H9 (cell line): Measurements from ENCODE around the gene SCFD2. TPM values are rescaled to one million over a fixed set of nuclear protein-coding genes. Genes with fewer than 3 reads are reported as not detected.

Experiments used
- DNase-seq: peaks from one replicate; pipeline ENCODE4 v3.0.0-alpha.2; 2017
- H2AFZ ChIP-seq: one replicate; pipeline ENCODE4 v1.6.1; 2013; ENCODE audit warnings: mild to moderate bottlenecking, low read length, control low read depth, moderate library complexity
- H2AK5ac ChIP-seq: 2 replicates; pipeline ENCODE4 v1.6.1; 2013; ENCODE audit warnings: low read length, control low read depth, mixed read lengths; ENCODE audit not compliant: insufficient read length
- H2BK120ac ChIP-seq: one replicate; pipeline ENCODE4 v1.6.1; 2013; ENCODE audit warnings: low read depth, mild to moderate bottlenecking, low read length, control low read depth, inconsistent platforms; ENCODE audit not compliant: poor library complexity, severe bottlenecking
- H2BK12ac ChIP-seq: 2 replicates; pipeline ENCODE4 v1.6.1; 2013; ENCODE audit warnings: low read length, control low read depth, mixed read lengths, low read depth; ENCODE audit not compliant: insufficient read length
- H2BK15ac ChIP-seq: 2 replicates; pipeline ENCODE4 v1.6.1; 2013; ENCODE audit warnings: low read depth, low read length, control low read depth
- H2BK20ac ChIP-seq: one replicate; pipeline ENCODE4 v1.6.1; 2013; ENCODE audit warnings: low read depth, mild to moderate bottlenecking, low read length, control low read depth, inconsistent platforms; ENCODE audit not compliant: poor library complexity, severe bottlenecking
- H2BK5ac ChIP-seq: 2 replicates; pipeline ENCODE4 v1.6.1; 2013; ENCODE audit warnings: low read length, control low read depth, mixed read lengths; ENCODE audit not compliant: insufficient read length
- H3K14ac ChIP-seq: 2 replicates; pipeline ENCODE4 v1.6.1; 2013; ENCODE audit warnings: low read length, control low read depth; ENCODE audit not compliant: insufficient read depth
- H3K18ac ChIP-seq: 2 replicates; pipeline ENCODE4 v1.6.1; 2013; ENCODE audit warnings: low read depth, mild to moderate bottlenecking, mixed read lengths, low read length, control low read depth; ENCODE audit not compliant: insufficient read length
- H3K23ac ChIP-seq: 2 replicates; pipeline ENCODE4 v1.6.1; 2013; ENCODE audit warnings: low read length, control low read depth, mixed read lengths, low read depth; ENCODE audit not compliant: insufficient read length
- H3K23me2 ChIP-seq: 2 replicates; pipeline ENCODE4 v1.6.1; 2013; ENCODE audit warnings: low read depth, mild to moderate bottlenecking, mixed read lengths, low read length, control low read depth; ENCODE audit not compliant: insufficient read length, poor library complexity, severe bottlenecking
- H3K27ac ChIP-seq: 2 replicates; pipeline ENCODE4 v1.5.1; 2013; ENCODE audit warnings: low read length, control low read depth, mixed read lengths, low read depth; ENCODE audit not compliant: insufficient read length
- H3K27me3 ChIP-seq: 2 replicates; pipeline ENCODE4 v1.6.1; 2013; ENCODE audit warnings: low read length, control low read depth, inconsistent platforms; ENCODE audit not compliant: insufficient read depth
- H3K4ac ChIP-seq: 2 replicates; pipeline ENCODE4 v1.6.1; 2013; ENCODE audit warnings: low read depth, mild to moderate bottlenecking, control low read depth, inconsistent platforms, low read length, moderate library complexity
- H3K4me1 ChIP-seq: 2 replicates; pipeline ENCODE4 v1.6.1; 2013; ENCODE audit warnings: low read length, control low read depth, inconsistent platforms; ENCODE audit not compliant: insufficient read depth
- H3K4me2 ChIP-seq: 2 replicates; pipeline ENCODE4 v1.6.1; 2013; ENCODE audit warnings: low read length, control low read depth, mixed read lengths; ENCODE audit not compliant: insufficient read length, insufficient read depth
- H3K56ac ChIP-seq: 2 replicates; pipeline ENCODE4 v1.6.1; 2013; ENCODE audit warnings: low read depth, mild to moderate bottlenecking, mixed read lengths, low read length, control low read depth; ENCODE audit not compliant: insufficient read length
- H3K79me1 ChIP-seq: 2 replicates; pipeline ENCODE4 v1.6.1; 2013; ENCODE audit warnings: low read depth, mild to moderate bottlenecking, moderate library complexity, low read length, control low read depth, inconsistent platforms; ENCODE audit not compliant: insufficient read depth, poor library complexity, severe bottlenecking
- H3K79me2 ChIP-seq: 2 replicates; pipeline ENCODE4 v1.6.1; 2013; ENCODE audit warnings: low read length, control low read depth, inconsistent platforms; ENCODE audit not compliant: insufficient read depth
- H3K9ac ChIP-seq: 2 replicates; pipeline ENCODE4 v1.6.1; 2013; ENCODE audit warnings: low read length, control low read depth, mixed read lengths; ENCODE audit not compliant: insufficient read length; ENCODE audit errors: extremely low read depth
- H3K9me3 ChIP-seq: one replicate; pipeline ENCODE4 v1.6.1; 2013; ENCODE audit warnings: low read depth, low read length, inconsistent platforms; ENCODE audit not compliant: control insufficient read depth
- H3T11ph ChIP-seq: one replicate; pipeline ENCODE4 v1.6.1; 2013; ENCODE audit warnings: mild to moderate bottlenecking, low read length, control low read depth, inconsistent platforms
- H4K20me1 ChIP-seq: one replicate; pipeline ENCODE4 v1.6.1; 2013; ENCODE audit not compliant: control insufficient read depth, insufficient read length, insufficient read depth
- H4K5ac ChIP-seq: 2 replicates; pipeline ENCODE4 v1.6.1; 2013; ENCODE audit warnings: low read depth, mild to moderate bottlenecking, mixed read lengths, low read length, control low read depth; ENCODE audit not compliant: insufficient read length
- H4K8ac ChIP-seq: replicated peaks from 2 replicates; pipeline ENCODE4 v1.6.1; 2013; ENCODE audit warnings: low read length, control low read depth, mixed read lengths, low read depth; ENCODE audit not compliant: insufficient read length
- H4K91ac ChIP-seq: 2 replicates; pipeline ENCODE4 v1.6.1; 2013; ENCODE audit warnings: low read depth, mild to moderate bottlenecking, moderate library complexity, mixed read lengths, low read length, control low read depth; ENCODE audit not compliant: insufficient read length
- H3K27ac Mint-ChIP-seq, 3 experiments: 2 replicates in 2 of 3; 3 replicates in 1 of 3; pipeline ENCODE4 v1.8.0; 2020 to 2021; ENCODE audit warnings: mixed read lengths in 3 of 3, mild to moderate bottlenecking in 1 of 3, moderate library complexity in 1 of 3
- H3K27me3 Mint-ChIP-seq: 2 replicates; pipeline ENCODE4 v1.8.0; 2021; ENCODE audit warnings: low read depth, mild to moderate bottlenecking, moderate library complexity, mixed read lengths
- H3K36me3 Mint-ChIP-seq, 3 experiments: 2 replicates in 2 of 3; 3 replicates in 1 of 3; pipeline ENCODE4 v1.8.0; 2020 to 2021; ENCODE audit warnings: low read depth in 3 of 3, mixed read lengths in 3 of 3; ENCODE audit not compliant: insufficient read depth in 1 of 3
- H3K4me1 Mint-ChIP-seq, 2 experiments: 2 replicates each; pipeline ENCODE4 v1.8.0; 2020; ENCODE audit warnings: mixed read lengths in 2 of 2
- H3K4me3 Mint-ChIP-seq, 2 experiments: 2 replicates in 1 of 2; 3 replicates in 1 of 2; pipeline ENCODE4 v1.8.0; 2020 to 2021; ENCODE audit warnings: mild to moderate bottlenecking in 2 of 2, mixed read lengths in 2 of 2, moderate library complexity in 1 of 2
- H3K9me3 Mint-ChIP-seq, 2 experiments: 2 replicates in 1 of 2; 3 replicates in 1 of 2; pipeline ENCODE4 v1.8.0; 2020; ENCODE audit warnings: mild to moderate bottlenecking in 2 of 2, mixed read lengths in 2 of 2, moderate library complexity in 1 of 2
- WGBS: extraction: QIAGEN DNeasy Blood & Tissue Kit; methylation state at CpG from one replicate; pipeline ENCODE4 v1.1.7; 2013; ENCODE audit warnings: missing lambda C conversion rate, low lambda C conversion rate, mixed read lengths; ENCODE audit not compliant: insufficient read length; ENCODE audit errors: extremely low coverage; 5-methylcytosine and 5-hydroxymethylcytosine counted together
- total RNA-seq: library from RNA; stranded (reverse); gene quantifications from 2 replicates; pipeline ENCODE4 v1.2.1, GENCODE V29; 2021
- TF ChIP-seq, protein P1 (sequence below): fragments of 200-600 bp; sonication (generic); conservative IDR thresholded peaks from 3 replicates; pipeline ENCODE4 v1.8.0; 2021; ENCODE audit warnings: antibody characterized with exemption, mild to moderate bottlenecking

SCFD2 gene
- total RNA-seq, 1 experiment from 2014 or later = 10.1 TPM

DNA sequence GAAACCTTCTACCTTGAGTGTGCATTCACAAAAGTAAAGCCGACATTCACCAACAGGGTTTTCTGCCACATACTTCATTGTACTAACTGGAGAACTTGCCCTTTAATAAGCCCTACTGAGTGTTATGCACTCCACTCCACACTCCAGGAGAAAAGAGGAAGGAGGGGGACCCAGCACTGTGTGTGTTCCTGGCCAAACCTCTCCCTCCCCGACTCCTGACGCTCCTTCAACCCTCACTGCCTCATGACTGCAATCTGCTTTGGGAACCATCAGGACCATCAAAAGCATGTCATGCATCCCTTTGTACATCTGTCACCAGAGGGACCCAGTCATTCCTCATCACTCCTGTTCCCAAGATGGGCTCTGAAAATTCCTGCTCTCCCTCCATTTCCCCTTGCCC lies 360.1 kb downstream of the SCFD2 start:
- no peak overlapping the region for H4K91ac ChIP-seq
- no peak overlapping the region for H3K27ac Mint-ChIP-seq
- no peak overlapping the region for H2BK15ac ChIP-seq
- no peaks in the 10 kb centered on the region for H3K79me1 ChIP-seq
- H3K27me3 ChIP-seq = no peaks in the 10 kb centered on the region
- DNase-seq = no peak
- no peaks in the 10 kb centered on the region for H3K9me3 ChIP-seq
- H3K4me1 Mint-ChIP-seq = peaks cover 4% of the 10 kb centered on the region in 2 experiments; a peak in 1 of 4 replicates
- H2AK5ac ChIP-seq = no peak overlapping the region
- WGBS = no CpG with 5 or more reads among the region's 3 CpGs
- no peak overlapping the region for H2AFZ ChIP-seq
- H3K4me1 ChIP-seq = no peaks in the 10 kb centered on the region
- no peak overlapping the region for H2BK120ac ChIP-seq
- no peaks in the 10 kb centered on the region for H3K27me3 Mint-ChIP-seq
- H3K27ac ChIP-seq = no peak overlapping the region
- no peak overlapping the region for H3K4me3 Mint-ChIP-seq
- H3T11ph ChIP-seq = no peak overlapping the region
- no peaks in the 10 kb centered on the region for H3K23me2 ChIP-seq
- H3K4ac ChIP-seq = no peak overlapping the region
- H4K8ac ChIP-seq = no peak overlapping the region
- no peak overlapping the region for H4K5ac ChIP-seq
- no peak overlapping the region for H3K14ac ChIP-seq
- H3K23ac ChIP-seq = no peak overlapping the region
- H3K56ac ChIP-seq = no peak overlapping the region
- TF ChIP-seq, protein P1, sequence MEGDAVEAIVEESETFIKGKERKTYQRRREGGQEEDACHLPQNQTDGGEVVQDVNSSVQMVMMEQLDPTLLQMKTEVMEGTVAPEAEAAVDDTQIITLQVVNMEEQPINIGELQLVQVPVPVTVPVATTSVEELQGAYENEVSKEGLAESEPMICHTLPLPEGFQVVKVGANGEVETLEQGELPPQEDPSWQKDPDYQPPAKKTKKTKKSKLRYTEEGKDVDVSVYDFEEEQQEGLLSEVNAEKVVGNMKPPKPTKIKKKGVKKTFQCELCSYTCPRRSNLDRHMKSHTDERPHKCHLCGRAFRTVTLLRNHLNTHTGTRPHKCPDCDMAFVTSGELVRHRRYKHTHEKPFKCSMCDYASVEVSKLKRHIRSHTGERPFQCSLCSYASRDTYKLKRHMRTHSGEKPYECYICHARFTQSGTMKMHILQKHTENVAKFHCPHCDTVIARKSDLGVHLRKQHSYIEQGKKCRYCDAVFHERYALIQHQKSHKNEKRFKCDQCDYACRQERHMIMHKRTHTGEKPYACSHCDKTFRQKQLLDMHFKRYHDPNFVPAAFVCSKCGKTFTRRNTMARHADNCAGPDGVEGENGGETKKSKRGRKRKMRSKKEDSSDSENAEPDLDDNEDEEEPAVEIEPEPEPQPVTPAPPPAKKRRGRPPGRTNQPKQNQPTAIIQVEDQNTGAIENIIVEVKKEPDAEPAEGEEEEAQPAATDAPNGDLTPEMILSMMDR = no peak
- no peak overlapping the region for H2BK12ac ChIP-seq
- no peaks in the 10 kb centered on the region for H4K20me1 ChIP-seq
- no peak overlapping the region for H2BK20ac ChIP-seq
- peaks cover 0 to 1% (median 0%) of the 10 kb centered on the region in 3 experiments; a peak in 1 of 7 replicates for H3K36me3 Mint-ChIP-seq
- H3K18ac ChIP-seq = no peak overlapping the region
- H2BK5ac ChIP-seq = no peak overlapping the region
- H3K4me2 ChIP-seq = no peak overlapping the region
- H3K9me3 Mint-ChIP-seq = peaks cover 2 to 5% of the 10 kb centered on the region in 2 experiments; a peak in 2 of 5 replicates
- no peak overlapping the region for H3K9ac ChIP-seq
- no peaks in the 10 kb centered on the region for H3K79me2 ChIP-seq
